HG03064 (cell line): ENCODE measurements around the gene TMEM203.

Experiments used
- ATAC-seq: cut with Tn5 transposase; IDR thresholded peaks from one replicate; pipeline ENCODE4 v1.9.1; 2021; ENCODE audit warnings: low read depth; ENCODE audit not compliant: unreplicated experiment

TMEM203 gene

GRCh38 chr9:137198051-137198901, 7.2 kb downstream of the TMEM203 start:
- no peak for ATAC-seq

- no peak for ATAC-seq
Measured at GRCh38 chr9:137195525-137196220, 9.8 kb downstream of the TMEM203 start.

- ATAC-seq, result no peak
Measured at GRCh38 chr9:137194909-137195308, 10.5 kb downstream of the TMEM203 start.

- ATAC-seq, result no peak
Measured at GRCh38 chr9:137194388-137194787, 11.1 kb downstream of the TMEM203 start.

GRCh38 chr9:137193771-137194170, 11.7 kb downstream of the TMEM203 start:
- ATAC-seq, result no peak

- ATAC-seq, result no peak
Measured at GRCh38 chr9:137192859-137193258, 12.6 kb downstream of the TMEM203 start.

- ATAC-seq, result no peak
Measured at GRCh38 chr9:137192448-137192780, 13.0 kb downstream of the TMEM203 start.

GRCh38 chr9:137191691-137192447, 13.6 kb downstream of the TMEM203 start:
- ATAC-seq, result no peak

- ATAC-seq, result no peak
Measured at GRCh38 chr9:137191245-137191644, 14.2 kb downstream of the TMEM203 start.

- ATAC-seq, result no peak
Measured at GRCh38 chr9:137190315-137190856, 15.1 kb downstream of the TMEM203 start.

- ATAC-seq, result no peak
Measured at GRCh38 chr9:137189297-137190295, 15.9 kb downstream of the TMEM203 start.

GRCh38 chr9:137188490-137189296, 16.8 kb downstream of the TMEM203 start, which contains the start of the genes ANAPC2 and SSNA1:
Gene ANAPC2 (minus strand): TSS chr9:137188560. CDS start chr9:137188532, 28 bp downstream.
Gene SSNA1 (plus strand): TSS chr9:137188676. CDS start chr9:137188727, 51 bp downstream.
- ATAC-seq, result peak; percentile 60

GRCh38 chr9:137188086-137188489, 17.4 kb downstream of the TMEM203 start:
- ATAC-seq, result no peak

GRCh38 chr9:137187386-137187785, 18.1 kb downstream of the TMEM203 start:
- no peak for ATAC-seq

- no peak for ATAC-seq
Measured at GRCh38 chr9:137186385-137186784, 19.1 kb downstream of the TMEM203 start.

- no peak for ATAC-seq
Measured at GRCh38 chr9:137185921-137186320, 19.5 kb downstream of the TMEM203 start.

GRCh38 chr9:137184881-137185660, 20.4 kb downstream of the TMEM203 start:
- no peak for ATAC-seq
